GM12872 (cell line): Measurements from ENCODE around the gene SSTR5.

Experiments
- TF ChIP-seq, protein P1 (sequence below): IDR thresholded peaks from 3 replicates; pipeline ENCODE4 v1.5.1; 2011; ENCODE audit warnings: low read depth, mild to moderate bottlenecking, low read length, moderate library complexity; ENCODE audit not compliant: insufficient read depth

The SSTR5 gene

DNA sequence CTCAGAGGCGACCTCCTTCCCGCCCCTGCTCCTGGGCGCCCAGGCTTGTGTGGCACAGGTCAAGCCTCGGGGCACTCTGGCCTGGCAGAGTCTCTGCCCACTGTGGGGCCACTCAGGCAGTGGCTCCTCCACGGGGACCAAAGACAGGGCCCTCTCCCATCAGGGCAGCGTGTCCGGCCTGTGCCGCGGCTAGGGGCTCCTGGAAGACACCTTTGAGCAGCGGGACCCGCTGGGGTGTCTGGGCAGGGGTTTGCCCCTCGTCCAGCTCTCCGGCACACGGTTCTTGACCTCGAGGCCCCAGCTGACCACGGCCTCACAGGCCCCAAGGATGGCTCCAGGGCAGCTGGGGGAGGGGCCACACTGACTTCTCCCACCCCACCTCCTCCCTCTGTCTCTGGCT is 24.7 kb upstream of the SSTR5 start:
- TF ChIP-seq, protein P1, sequence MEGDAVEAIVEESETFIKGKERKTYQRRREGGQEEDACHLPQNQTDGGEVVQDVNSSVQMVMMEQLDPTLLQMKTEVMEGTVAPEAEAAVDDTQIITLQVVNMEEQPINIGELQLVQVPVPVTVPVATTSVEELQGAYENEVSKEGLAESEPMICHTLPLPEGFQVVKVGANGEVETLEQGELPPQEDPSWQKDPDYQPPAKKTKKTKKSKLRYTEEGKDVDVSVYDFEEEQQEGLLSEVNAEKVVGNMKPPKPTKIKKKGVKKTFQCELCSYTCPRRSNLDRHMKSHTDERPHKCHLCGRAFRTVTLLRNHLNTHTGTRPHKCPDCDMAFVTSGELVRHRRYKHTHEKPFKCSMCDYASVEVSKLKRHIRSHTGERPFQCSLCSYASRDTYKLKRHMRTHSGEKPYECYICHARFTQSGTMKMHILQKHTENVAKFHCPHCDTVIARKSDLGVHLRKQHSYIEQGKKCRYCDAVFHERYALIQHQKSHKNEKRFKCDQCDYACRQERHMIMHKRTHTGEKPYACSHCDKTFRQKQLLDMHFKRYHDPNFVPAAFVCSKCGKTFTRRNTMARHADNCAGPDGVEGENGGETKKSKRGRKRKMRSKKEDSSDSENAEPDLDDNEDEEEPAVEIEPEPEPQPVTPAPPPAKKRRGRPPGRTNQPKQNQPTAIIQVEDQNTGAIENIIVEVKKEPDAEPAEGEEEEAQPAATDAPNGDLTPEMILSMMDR, result no peak

DNA sequence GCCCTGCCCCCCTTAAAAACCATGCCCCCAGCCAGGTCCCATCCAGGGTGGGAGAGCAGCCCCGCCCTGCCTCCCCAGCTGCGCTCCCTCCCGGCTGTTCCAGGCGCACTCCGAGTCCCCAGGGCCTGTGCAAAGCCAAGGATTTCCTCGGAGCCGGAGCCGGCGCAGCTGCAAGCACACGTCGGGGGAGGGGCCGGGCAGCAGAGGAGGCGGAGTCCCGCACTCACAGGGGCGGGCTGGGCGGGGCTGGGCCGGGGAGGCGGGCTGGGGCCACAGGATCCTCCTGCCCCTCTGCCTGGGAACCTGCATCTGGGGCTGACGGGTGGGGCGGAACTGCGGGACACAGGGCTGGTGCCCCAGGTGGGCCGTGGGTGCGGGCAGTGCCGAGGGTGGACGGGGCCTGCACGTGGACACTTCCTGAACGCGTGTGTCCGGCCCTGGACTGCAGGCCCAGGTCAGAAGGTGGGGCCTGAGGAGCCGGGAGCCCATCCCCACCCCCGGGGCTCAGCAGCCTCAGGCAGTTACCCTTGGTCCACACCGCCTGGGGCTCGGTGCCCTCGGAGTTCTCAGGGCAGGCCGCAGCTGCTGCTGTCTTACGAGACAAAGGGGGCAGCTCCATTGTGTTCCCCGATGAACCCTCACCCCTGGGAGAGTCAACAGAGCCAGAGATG is 24.0 kb upstream of the SSTR5 start:
- TF ChIP-seq, protein P1, result no peak

DNA sequence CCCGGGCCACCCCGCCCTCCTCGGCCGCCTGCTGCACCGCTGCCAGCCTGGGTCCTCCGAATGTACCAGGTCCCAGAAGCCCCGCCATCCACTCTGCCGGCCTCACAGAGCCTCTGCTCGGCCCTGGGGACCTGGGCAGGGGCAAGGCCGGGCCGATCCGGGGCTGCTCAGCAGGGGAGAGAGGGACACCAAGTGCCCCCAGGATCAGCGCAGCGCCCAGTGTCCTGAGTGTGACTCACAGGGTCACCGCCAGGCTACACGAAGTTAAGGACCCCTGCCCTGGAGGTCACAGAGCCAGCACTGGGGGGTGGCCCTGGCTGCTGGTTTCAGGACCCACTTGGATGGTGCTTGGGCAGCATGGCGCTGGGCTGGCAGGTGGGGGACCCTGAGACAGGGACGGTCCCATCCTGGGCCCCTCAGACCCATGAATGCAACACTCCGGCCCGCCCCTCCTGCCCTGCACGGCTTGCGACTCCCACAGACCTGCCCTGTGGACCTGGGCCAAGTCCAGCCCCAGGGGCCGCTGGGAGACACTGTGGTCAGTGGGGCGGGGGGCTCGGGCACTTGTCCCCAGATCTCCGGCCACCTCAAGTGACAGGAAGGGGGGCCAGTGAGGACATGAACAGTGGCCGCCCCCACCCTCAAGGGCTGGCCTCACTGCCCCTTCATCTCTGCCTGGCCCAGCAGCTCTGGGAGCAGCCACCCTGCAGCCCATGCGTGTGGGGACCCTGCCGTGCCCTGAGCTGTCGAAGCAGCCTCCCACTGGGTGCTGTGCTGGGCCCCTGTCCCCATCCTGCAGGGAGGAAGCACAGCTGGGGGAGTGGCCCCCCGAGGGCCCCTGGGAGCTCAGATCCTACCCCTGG is 23.2 kb upstream of the SSTR5 start:
- TF ChIP-seq, protein P1, result no peak

DNA sequence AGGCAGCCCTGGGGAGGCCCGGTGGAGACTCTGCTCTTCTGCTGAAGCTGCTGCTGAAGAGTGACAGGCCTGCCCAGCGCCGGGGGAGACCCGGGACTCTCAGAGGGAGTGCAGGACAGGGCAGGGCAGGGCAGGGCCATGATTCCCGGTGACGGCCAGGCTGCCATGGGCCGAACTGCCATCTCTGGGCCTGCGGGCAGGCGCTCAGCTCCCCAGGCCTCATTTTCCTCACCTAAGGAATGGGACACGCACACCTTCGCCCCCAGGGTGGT is 22.6 kb upstream of the SSTR5 start:
- TF ChIP-seq, protein P1, result no peak

DNA sequence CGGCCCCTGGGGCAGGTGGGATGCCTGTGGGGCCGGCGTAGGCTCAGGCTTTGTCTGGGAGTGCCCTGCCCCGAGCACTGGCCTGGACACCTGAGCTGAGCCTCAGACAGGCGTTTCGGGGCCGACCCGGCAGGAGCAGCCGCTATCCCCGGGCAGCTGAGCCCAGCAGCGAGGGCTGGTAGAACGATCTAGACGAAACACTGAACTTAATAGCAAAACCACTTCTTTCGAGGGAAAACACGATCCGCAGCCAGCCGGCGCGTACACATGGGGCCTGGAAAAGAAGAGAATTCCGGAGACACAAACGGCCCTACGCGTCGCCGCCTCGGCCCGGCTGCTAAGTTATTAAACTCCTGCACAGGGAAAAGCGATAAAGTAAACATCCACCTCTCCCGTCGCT is 22.0 kb upstream of the SSTR5 start:
- TF ChIP-seq, protein P1, result no peak

DNA sequence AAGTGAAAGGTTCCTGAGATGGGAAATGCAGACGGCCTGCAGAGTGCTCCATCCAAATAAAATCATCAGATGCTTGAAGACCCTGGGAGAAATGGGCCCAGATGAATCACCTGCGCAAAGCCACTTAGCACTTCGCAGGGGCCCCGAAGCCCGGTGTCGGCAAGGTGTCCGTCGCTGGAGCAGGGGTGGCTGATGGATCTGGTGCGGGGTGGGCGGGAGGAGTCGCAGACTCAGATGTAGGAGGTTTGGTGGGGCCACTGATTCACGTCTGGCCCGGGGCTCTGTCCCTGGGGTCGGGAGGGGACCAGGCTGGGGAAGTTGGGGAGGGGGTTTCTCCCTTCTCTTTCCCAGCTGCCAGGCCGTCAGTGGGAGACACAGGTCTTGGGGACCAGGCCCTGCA is 21.6 kb upstream of the SSTR5 start:
- TF ChIP-seq, protein P1, result no peak

DNA sequence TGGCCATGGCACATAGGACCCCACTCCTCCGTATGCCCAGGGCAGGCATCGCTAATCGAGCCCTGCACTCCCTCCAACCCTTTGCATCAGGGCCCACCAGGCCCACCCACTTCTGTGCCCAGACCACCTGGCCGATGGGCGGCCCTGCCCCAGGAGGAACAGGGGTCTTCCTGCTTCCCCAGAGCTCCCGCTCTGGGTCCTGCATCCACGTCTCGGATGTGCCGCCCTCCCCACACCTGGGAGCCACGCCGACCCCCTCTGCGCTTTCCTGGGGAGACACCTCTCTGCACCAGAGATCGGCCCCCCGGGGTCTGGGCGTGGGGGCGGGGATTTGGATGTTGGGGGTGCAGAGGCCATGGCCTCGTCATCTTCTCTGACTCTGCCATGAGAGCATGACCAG is 21.1 kb upstream of the SSTR5 start:
- TF ChIP-seq, protein P1, result no peak
